NCI-H2171 (cell line): Measurements from ENCODE around the gene MAGI2.
"Not testable (repeated sequence)": the region's sequence is repeated elsewhere in the genome, so short reads cannot be mapped to it uniquely, and the experiment has no call there.

Experiments
- DNase-seq: peaks from one replicate; lab custom pipeline; 2025; lab: John Stamatoyannopoulos, UW

The MAGI2 gene

GRCh38 chr7:78543976-78544375 is 909.5 kb downstream of the MAGI2 start:
- DNase-seq = no peak

- no peak for DNase-seq
These were observed 910.5 kb downstream of the MAGI2 start for GRCh38 chr7:78542981-78543380.

- DNase-seq = no peak
These were observed 910.9 kb downstream of the MAGI2 start for GRCh38 chr7:78542541-78542940.

- DNase-seq = no peak
These were observed 913.6 kb downstream of the MAGI2 start for GRCh38 chr7:78539825-78540224.

GRCh38 chr7:78535655-78536054 is 917.8 kb downstream of the MAGI2 start:
- DNase-seq = no peak

GRCh38 chr7:78530351-78530750 is 923.1 kb downstream of the MAGI2 start:
- DNase-seq = peak; percentile 15

- DNase-seq = no peak
These were observed 924.1 kb downstream of the MAGI2 start for GRCh38 chr7:78529392-78529791.

- DNase-seq = no peak
These were observed 924.5 kb downstream of the MAGI2 start for GRCh38 chr7:78528964-78529363.

GRCh38 chr7:78523930-78524329 is 929.5 kb downstream of the MAGI2 start:
- DNase-seq = no peak

- no peak for DNase-seq
These were observed 931.5 kb downstream of the MAGI2 start for GRCh38 chr7:78521961-78522360.

- no peak for DNase-seq
These were observed 937.0 kb downstream of the MAGI2 start for GRCh38 chr7:78516450-78516849.

- no peak for DNase-seq
These were observed 938.8 kb downstream of the MAGI2 start for GRCh38 chr7:78514634-78515033.

- DNase-seq = peak; percentile 30
These were observed 942.8 kb downstream of the MAGI2 start for GRCh38 chr7:78510580-78511188.

- not testable (repeated sequence) for DNase-seq
These were observed 950.2 kb downstream of the MAGI2 start for GRCh38 chr7:78503301-78503700.

- no peak for DNase-seq
These were observed 952.4 kb downstream of the MAGI2 start for GRCh38 chr7:78501064-78501463.

GRCh38 chr7:78499971-78500370 is 953.5 kb downstream of the MAGI2 start:
- no peak for DNase-seq

- no peak for DNase-seq
These were observed 954.2 kb downstream of the MAGI2 start for GRCh38 chr7:78499283-78499682.

GRCh38 chr7:78497728-78498427 is 955.6 kb downstream of the MAGI2 start:
- DNase-seq = no peak

- no peak for DNase-seq
These were observed 957.3 kb downstream of the MAGI2 start for GRCh38 chr7:78496096-78496630.

GRCh38 chr7:78493401-78493800 is 960.1 kb downstream of the MAGI2 start:
- DNase-seq = no peak

- DNase-seq = no peak
These were observed 961.3 kb downstream of the MAGI2 start for GRCh38 chr7:78492146-78492545.

GRCh38 chr7:78490524-78490923 is 962.9 kb downstream of the MAGI2 start:
- no peak for DNase-seq

- no peak for DNase-seq
These were observed 963.8 kb downstream of the MAGI2 start for GRCh38 chr7:78489476-78490240.
